Vagina (tissue), 2 donors: Measurements from ENCODE around the gene CRB1.

Experiments
- POLR2A ChIP-seq, 2 donors: fragments of 450-650 bp; IDR thresholded peaks; one replicate each; pipeline ENCODE4 v1.6.1; 2017; ENCODE audit warnings: antibody characterized with exemption in 2 of 2, mild to moderate bottlenecking in 2 of 2, moderate library complexity in 2 of 2
- POLR2AphosphoS5 ChIP-seq, 2 donors: sonication (generic); formaldehyde crosslinking; IDR thresholded peaks; one replicate each; pipeline ENCODE4 v1.9.0; 2017; ENCODE audit warnings: antibody characterized with exemption in 2 of 2, mild to moderate bottlenecking in 2 of 2, low read depth in 1 of 2; ENCODE audit not compliant: insufficient read depth in 1 of 2
- TF ChIP-seq, protein P1 (sequence below), 3 experiments: fragments of 450-650 bp in 2 of 3; fragments of 200-600 bp in 1 of 3; sonication (generic) in 1 of 3; IDR thresholded peaks; one replicate each; pipeline ENCODE4 v1.5.1; 2017 to 2019; ENCODE audit warnings: antibody characterized with exemption in 3 of 3, mild to moderate bottlenecking in 2 of 3, moderate library complexity in 2 of 3

DNA sequence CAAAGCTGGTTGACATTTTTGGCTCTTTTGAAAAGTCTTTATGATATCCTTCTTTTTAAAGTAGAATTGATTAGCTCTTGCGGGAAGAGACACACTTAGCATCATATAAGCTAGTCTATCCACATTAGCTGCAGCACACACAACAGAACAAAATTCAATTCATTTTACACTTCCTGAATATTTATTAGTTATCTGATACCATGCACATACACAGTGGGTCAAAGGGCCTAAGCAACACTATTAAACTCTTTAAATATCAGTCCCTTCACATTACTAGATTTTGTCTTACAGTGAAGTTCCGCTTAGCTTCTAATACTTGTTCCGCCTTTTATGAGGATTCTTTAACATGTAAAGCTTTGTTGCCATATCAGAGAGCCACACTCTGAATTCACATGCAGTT, 169.5 kb downstream of the CRB1 start:
- TF ChIP-seq POLR2A (IDR thresholded peaks at IDR 0.05) (no peak), POLR2AphosphoS5 (IDR thresholded peaks at IDR 0.05; ENCODE audit: insufficient read depth in 1 of 2, low read depth in 1 of 2) (no peak)
- TF ChIP-seq, protein P1, sequence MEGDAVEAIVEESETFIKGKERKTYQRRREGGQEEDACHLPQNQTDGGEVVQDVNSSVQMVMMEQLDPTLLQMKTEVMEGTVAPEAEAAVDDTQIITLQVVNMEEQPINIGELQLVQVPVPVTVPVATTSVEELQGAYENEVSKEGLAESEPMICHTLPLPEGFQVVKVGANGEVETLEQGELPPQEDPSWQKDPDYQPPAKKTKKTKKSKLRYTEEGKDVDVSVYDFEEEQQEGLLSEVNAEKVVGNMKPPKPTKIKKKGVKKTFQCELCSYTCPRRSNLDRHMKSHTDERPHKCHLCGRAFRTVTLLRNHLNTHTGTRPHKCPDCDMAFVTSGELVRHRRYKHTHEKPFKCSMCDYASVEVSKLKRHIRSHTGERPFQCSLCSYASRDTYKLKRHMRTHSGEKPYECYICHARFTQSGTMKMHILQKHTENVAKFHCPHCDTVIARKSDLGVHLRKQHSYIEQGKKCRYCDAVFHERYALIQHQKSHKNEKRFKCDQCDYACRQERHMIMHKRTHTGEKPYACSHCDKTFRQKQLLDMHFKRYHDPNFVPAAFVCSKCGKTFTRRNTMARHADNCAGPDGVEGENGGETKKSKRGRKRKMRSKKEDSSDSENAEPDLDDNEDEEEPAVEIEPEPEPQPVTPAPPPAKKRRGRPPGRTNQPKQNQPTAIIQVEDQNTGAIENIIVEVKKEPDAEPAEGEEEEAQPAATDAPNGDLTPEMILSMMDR (IDR thresholded peaks at IDR 0.05): no peak
